Measurements from ENCODE around the gene PGM2L1.

GRCh38 chr11:74357449-74357848, 40.8 kb downstream of the PGM2L1 start:
- TF ChIP-seq ZNF768 (tag by site-specific recombination; IDR thresholded peaks at IDR 0.05) (no peak), ZBTB44 (tag by site-specific recombination; IDR thresholded peaks at IDR 0.05) (no peak), ZNF138 (tag by site-specific recombination; IDR thresholded peaks at IDR 0.05; ENCODE audit: borderline replicate concordance) (no peak), PRDM1 (tag by site-specific recombination; IDR thresholded peaks at IDR 0.05) (no peak), ZNF23 (tag by site-specific recombination; IDR thresholded peaks at IDR 0.05; ENCODE audit: borderline replicate concordance) (no peak)

Data from HEK293 (cell line).